ENCODE results near the gene RNF217. TPM values are rescaled to one million over a fixed set of nuclear protein-coding genes. Genes with fewer than 3 reads are reported as not detected.

Gene RNF217
- total RNA-seq, 1 donor from 2014 or later, result 50.7 TPM

DNA sequence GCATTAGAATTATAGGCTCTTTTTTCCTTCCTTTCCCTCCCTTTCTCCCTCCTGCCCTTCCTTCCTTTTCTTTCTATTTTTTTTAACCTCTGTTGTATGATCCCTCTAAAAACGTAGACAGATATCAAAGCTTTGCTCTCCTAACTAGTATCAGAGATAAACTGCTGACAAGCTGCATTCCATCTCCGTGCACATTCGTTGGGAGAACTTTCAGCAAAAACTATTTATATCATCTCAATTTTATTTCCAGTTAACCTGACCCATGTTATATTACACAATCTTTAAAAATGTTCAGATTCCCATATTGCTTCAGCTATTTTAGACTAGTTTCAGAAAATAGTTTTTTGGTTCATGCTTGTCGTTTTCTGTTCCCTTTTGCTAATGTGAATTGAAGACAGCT, 47.3 kb downstream of the RNF217 start:
- no peaks in the 10 kb centered on the region for H3K9me3 Mint-ChIP-seq (ENCODE audit: unreplicated experiment)
- H3K36me3 Mint-ChIP-seq (ENCODE audit: low read depth, unreplicated experiment), result peaks cover 8% of the 10 kb centered on the region
- peaks cover 12% of the 10 kb centered on the region for H3K4me1 Mint-ChIP-seq (ENCODE audit: unreplicated experiment)
- no peak for DNase-seq (ENCODE audit: low spot score)
- H3K4me3 Mint-ChIP-seq (ENCODE audit: unreplicated experiment), result no peak overlapping the region
- TF ChIP-seq, protein P1, sequence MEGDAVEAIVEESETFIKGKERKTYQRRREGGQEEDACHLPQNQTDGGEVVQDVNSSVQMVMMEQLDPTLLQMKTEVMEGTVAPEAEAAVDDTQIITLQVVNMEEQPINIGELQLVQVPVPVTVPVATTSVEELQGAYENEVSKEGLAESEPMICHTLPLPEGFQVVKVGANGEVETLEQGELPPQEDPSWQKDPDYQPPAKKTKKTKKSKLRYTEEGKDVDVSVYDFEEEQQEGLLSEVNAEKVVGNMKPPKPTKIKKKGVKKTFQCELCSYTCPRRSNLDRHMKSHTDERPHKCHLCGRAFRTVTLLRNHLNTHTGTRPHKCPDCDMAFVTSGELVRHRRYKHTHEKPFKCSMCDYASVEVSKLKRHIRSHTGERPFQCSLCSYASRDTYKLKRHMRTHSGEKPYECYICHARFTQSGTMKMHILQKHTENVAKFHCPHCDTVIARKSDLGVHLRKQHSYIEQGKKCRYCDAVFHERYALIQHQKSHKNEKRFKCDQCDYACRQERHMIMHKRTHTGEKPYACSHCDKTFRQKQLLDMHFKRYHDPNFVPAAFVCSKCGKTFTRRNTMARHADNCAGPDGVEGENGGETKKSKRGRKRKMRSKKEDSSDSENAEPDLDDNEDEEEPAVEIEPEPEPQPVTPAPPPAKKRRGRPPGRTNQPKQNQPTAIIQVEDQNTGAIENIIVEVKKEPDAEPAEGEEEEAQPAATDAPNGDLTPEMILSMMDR (IDR thresholded peaks at IDR 0.05; ENCODE audit: unreplicated experiment), result no peak
- H3K27ac Mint-ChIP-seq (ENCODE audit: unreplicated experiment), result no peak overlapping the region
- H3K27me3 Mint-ChIP-seq (ENCODE audit: unreplicated experiment), result no peaks in the 10 kb centered on the region

DNA sequence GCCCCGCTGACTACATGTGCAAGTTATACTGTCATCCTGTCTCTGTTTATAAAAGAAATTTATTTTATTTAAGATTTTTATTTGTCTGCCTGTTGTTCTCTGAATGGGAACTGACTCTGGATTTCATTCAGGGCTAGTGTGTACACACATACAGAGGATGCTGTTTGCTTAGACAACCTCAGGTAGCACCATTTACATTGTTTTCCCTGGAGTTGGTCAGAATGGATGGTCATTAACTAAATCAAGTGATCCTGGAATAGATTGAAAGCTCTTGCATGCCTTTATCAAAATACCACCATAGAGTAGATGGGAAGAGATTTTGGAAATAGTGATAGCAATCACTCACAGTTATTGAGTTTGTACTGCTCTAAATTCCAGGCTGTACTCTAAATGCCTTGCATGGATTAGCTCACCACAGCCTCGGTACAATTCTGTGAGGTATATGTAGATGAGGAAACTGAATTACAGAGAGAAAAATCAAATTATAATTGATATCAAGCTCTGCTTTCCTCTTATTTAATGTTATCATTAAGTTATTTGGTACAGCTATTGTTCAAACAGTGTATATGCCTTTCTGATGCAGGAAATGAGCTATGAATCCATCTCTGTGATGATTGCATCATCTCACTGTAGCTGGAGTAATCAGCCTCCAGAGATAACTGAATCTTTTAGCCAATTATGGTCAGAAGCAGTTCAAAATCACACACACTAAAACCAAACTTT, 51.9 kb downstream of the RNF217 start:
- no peak overlapping the region for H3K4me3 Mint-ChIP-seq (ENCODE audit: unreplicated experiment)
- H3K27ac Mint-ChIP-seq (ENCODE audit: unreplicated experiment), result no peak overlapping the region
- H3K36me3 Mint-ChIP-seq (ENCODE audit: low read depth, unreplicated experiment), result no peaks in the 10 kb centered on the region
- peaks cover 8% of the 10 kb centered on the region for H3K4me1 Mint-ChIP-seq (ENCODE audit: unreplicated experiment)
- no peaks in the 10 kb centered on the region for H3K9me3 Mint-ChIP-seq (ENCODE audit: unreplicated experiment)
- TF ChIP-seq, protein P1 (IDR thresholded peaks at IDR 0.05; ENCODE audit: unreplicated experiment), result no peak
- no peak for DNase-seq (ENCODE audit: low spot score)
- H3K27me3 Mint-ChIP-seq (ENCODE audit: unreplicated experiment), result no peaks in the 10 kb centered on the region

DNA sequence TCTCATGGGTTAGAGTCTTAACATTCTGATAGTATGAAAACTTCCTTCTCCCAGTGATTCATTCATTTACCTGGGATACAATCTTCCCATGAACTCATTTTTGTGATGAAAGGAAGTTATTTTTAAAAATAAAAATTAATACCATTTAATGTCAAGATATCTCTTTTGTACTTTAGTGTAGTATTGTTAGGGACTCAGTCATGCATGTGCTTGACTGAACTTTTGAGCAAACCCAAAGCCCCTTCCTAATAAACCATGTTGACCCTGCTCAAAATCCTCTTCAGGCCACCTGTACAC, 52.4 kb downstream of the RNF217 start:
- Mint-ChIP-seq H3K9me3 (ENCODE audit: unreplicated experiment) (no peaks in the 10 kb centered on the region), H3K4me3 (ENCODE audit: unreplicated experiment) (no peak overlapping the region), H3K27ac (ENCODE audit: unreplicated experiment) (no peak overlapping the region), H3K27me3 (ENCODE audit: unreplicated experiment) (no peaks in the 10 kb centered on the region), H3K4me1 (ENCODE audit: unreplicated experiment) (peaks cover 4% of the 10 kb centered on the region), H3K36me3 (ENCODE audit: low read depth, unreplicated experiment) (no peaks in the 10 kb centered on the region)
- DNase-seq (ENCODE audit: low spot score), result no peak
- TF ChIP-seq, protein P1 (IDR thresholded peaks at IDR 0.05; ENCODE audit: unreplicated experiment), result no peak

DNA sequence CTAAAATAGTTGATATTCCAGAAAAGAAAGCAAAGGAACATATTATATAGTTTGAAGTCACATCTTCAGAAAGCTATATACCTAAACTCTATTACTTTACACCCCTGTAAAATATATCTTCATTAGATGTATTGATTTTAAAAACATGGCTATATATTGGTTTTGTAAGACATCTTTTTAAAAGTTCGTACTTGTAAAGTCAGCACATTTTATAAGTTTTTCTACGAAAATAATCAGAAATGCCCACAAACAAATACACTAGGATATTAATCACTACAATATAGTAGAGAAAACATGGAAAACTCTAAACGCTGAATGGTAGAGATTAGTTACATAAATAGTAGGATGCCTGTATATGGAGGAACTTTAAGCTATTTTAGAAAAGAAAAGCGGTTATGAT, 52.9 kb downstream of the RNF217 start:
- no peaks in the 10 kb centered on the region for H3K4me1 Mint-ChIP-seq (ENCODE audit: unreplicated experiment)
- H3K27ac Mint-ChIP-seq (ENCODE audit: unreplicated experiment), result no peak overlapping the region
- DNase-seq (ENCODE audit: low spot score), result no peak
- TF ChIP-seq, protein P1 (IDR thresholded peaks at IDR 0.05; ENCODE audit: unreplicated experiment), result no peak
- H3K36me3 Mint-ChIP-seq (ENCODE audit: low read depth, unreplicated experiment), result no peaks in the 10 kb centered on the region
- H3K27me3 Mint-ChIP-seq (ENCODE audit: unreplicated experiment), result no peaks in the 10 kb centered on the region
- H3K9me3 Mint-ChIP-seq (ENCODE audit: unreplicated experiment), result no peaks in the 10 kb centered on the region
- H3K4me3 Mint-ChIP-seq (ENCODE audit: unreplicated experiment), result no peak overlapping the region

DNA sequence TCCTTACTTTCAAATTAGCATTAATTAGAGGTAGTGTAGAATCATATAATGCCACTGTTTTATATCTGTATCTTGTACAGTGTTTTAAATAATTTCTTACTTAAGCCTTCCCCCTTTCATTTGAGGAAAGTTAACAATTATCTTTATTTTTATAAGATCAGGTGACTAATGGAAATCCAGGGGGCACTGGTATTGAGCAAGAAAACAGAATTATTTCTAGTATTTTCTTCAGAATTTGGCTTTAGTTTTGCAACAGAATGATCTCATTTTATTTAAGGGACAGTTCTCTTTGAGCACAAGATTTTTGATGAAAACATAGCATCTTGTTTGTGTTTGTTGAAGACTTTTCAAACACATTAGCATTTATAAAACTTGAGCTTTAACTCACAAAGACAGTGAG, 55.9 kb downstream of the RNF217 start:
- no peaks in the 10 kb centered on the region for H3K9me3 Mint-ChIP-seq (ENCODE audit: unreplicated experiment)

More for the DNA sequence above, 55.9 kb downstream of the RNF217 start:
- Mint-ChIP-seq H3K36me3 (ENCODE audit: low read depth, unreplicated experiment) (no peaks in the 10 kb centered on the region), H3K27ac (ENCODE audit: unreplicated experiment) (no peak overlapping the region), H3K4me1 (ENCODE audit: unreplicated experiment) (no peaks in the 10 kb centered on the region), H3K4me3 (ENCODE audit: unreplicated experiment) (no peak overlapping the region), H3K27me3 (ENCODE audit: unreplicated experiment) (no peaks in the 10 kb centered on the region)
- no peak for DNase-seq (ENCODE audit: low spot score)
- TF ChIP-seq, protein P1 (IDR thresholded peaks at IDR 0.05; ENCODE audit: unreplicated experiment), result no peak

All from endothelial cell (in vitro differentiated cells).